Activated CD8-positive, alpha-beta T cell treated with anti-CD3 and anti-CD28 coated beads, Interleukin-2, amount 10 ng/mL, durations not matched to agents 7 days and 5 days (primary cell): ENCODE results near the gene MRTFB. TPM values are rescaled to one million over a fixed set of nuclear protein-coding genes. Genes with fewer than 3 reads are reported as not detected.
"Not testable (repeated sequence)": the region's sequence is repeated elsewhere in the genome, so short reads cannot be mapped to it uniquely, and the experiment has no call there.

Source experiments
- ATAC-seq: fragments of 150-1000 bp; cut with Tn5 transposase; one replicate; pipeline ENCODE4 v1.10.0; 2021; ENCODE audit warnings: moderate library complexity
- CTCF ChIA-PET: fragments of 350-600 bp; sonication (Branson Sonifier 250); formaldehyde crosslinking; loops from one replicate; lab custom pipeline; 2021; ENCODE audit warnings: antibody characterized with exemption; lab: Charles Lee
- POLR2A ChIA-PET: fragments of 350-600 bp; sonication (Branson Sonifier 250); formaldehyde crosslinking; loops from one replicate; lab custom pipeline; 2021; ENCODE audit warnings: antibody characterized with exemption; lab: Charles Lee
- DNase-seq: peaks from one replicate; pipeline ENCODE4 v3.0.0-alpha.2; 2020
- H3K27ac Mint-ChIP-seq: one replicate; pipeline ENCODE4 v1.8.0; 2021; ENCODE audit warnings: mild to moderate bottlenecking, mixed read lengths
- H3K27me3 Mint-ChIP-seq: one replicate; pipeline ENCODE4 v1.8.0; 2021; ENCODE audit warnings: low read depth, mixed read lengths
- H3K36me3 Mint-ChIP-seq: one replicate; pipeline ENCODE4 v1.8.0; 2021; ENCODE audit warnings: low read depth, mixed read lengths
- H3K4me1 Mint-ChIP-seq: one replicate; pipeline ENCODE4 v1.8.0; 2021; ENCODE audit warnings: low read depth, mixed read lengths
- H3K4me3 Mint-ChIP-seq: one replicate; pipeline ENCODE4 v1.8.0; 2021; ENCODE audit warnings: mild to moderate bottlenecking, mixed read lengths
- H3K9me3 Mint-ChIP-seq: one replicate; pipeline ENCODE4 v1.8.0; 2022; ENCODE audit warnings: mixed read lengths; ENCODE audit not compliant: insufficient read depth
- total RNA-seq, 2 experiments: library from RNA; stranded (reverse); gene quantifications; one replicate each; pipeline ENCODE4 v1.2.3, GENCODE V29; 2021

Gene MRTFB
- 10 to 100 TPM; 15.5 to 16.6 TPM for total RNA-seq

- CTCF ChIA-PET: no interaction called here
- ATAC-seq (peak; percentile 91), DNase-seq (peak; percentile 80)
- POLR2A ChIA-PET: no interaction called here
- H3K4me3 Mint-ChIP-seq: peak within 1 kb of the TSS; percentile 83
- peaks cover 6% of the 10 kb centered on the region for H3K27me3 Mint-ChIP-seq
- no peaks in the 10 kb centered on the region for H3K9me3 Mint-ChIP-seq
- peaks cover 17% of the 10 kb centered on the region for H3K4me1 Mint-ChIP-seq
- H3K36me3 Mint-ChIP-seq: peaks cover 2% of the 10 kb centered on the region
- H3K27ac Mint-ChIP-seq: peak within 1 kb of the TSS; percentile 87
These were observed at the start of gene MRTFB for GRCh38 chr16:14070877-14071575. TSS of gene MRTFB (plus strand) at chr16:14071319. CDS start at chr16:14140607, 69,288 bp downstream.

- DNase-seq, H3K27ac Mint-ChIP-seq, H3K36me3 Mint-ChIP-seq, H3K27me3 Mint-ChIP-seq, ATAC-seq, CTCF ChIA-PET, H3K4me1 Mint-ChIP-seq, H3K9me3 Mint-ChIP-seq, POLR2A ChIA-PET, H3K4me3 Mint-ChIP-seq: not testable (repeated sequence)
These were observed 47.6 kb upstream of the MRTFB start for GRCh38 chr16:14023526-14023925.

GRCh38 chr16:14024283-14024682, 46.8 kb upstream of the MRTFB start:
- DNase-seq (no peak), ATAC-seq (no peak)
- Mint-ChIP-seq H3K36me3 (no peaks in the 10 kb centered on the region), H3K4me1 (no peaks in the 10 kb centered on the region), H3K27ac (no peak overlapping the region), H3K4me3 (no peak overlapping the region), H3K9me3 (peaks cover 4% of the 10 kb centered on the region), H3K27me3 (peaks cover 3% of the 10 kb centered on the region)
- CTCF ChIA-PET: no interaction called here
- POLR2A ChIA-PET: no interaction called here

- Mint-ChIP-seq H3K4me1 (no peaks in the 10 kb centered on the region), H3K9me3 (peaks cover 4% of the 10 kb centered on the region), H3K27me3 (peaks cover 3% of the 10 kb centered on the region), H3K27ac (no peak overlapping the region), H3K36me3 (no peaks in the 10 kb centered on the region), H3K4me3 (no peak overlapping the region)
- ChIA-PET CTCF (no interaction called here), POLR2A (no interaction called here)
- ATAC-seq: no peak
- no peak for DNase-seq
These were observed 44.4 kb upstream of the MRTFB start for GRCh38 chr16:14026572-14027285.

GRCh38 chr16:14028202-14028601, 42.9 kb upstream of the MRTFB start:
- Mint-ChIP-seq H3K4me1 (no peaks in the 10 kb centered on the region), H3K27ac (no peak overlapping the region), H3K9me3 (peaks cover 4% of the 10 kb centered on the region), H3K27me3 (peaks cover 3% of the 10 kb centered on the region), H3K4me3 (no peak overlapping the region), H3K36me3 (no peaks in the 10 kb centered on the region)
- ChIA-PET POLR2A (no interaction called here), CTCF (interaction anchor here (1.6 kb wide), 1 partner anchor 105 kb away, joined by 3 read pairs; no protein-coding TSS in a partner anchor)
- ATAC-seq (no peak), DNase-seq (no peak)

GRCh38 chr16:14029658-14030057, 41.5 kb upstream of the MRTFB start:
- H3K27ac Mint-ChIP-seq: no peak overlapping the region
- ATAC-seq: no peak

GRCh38 chr16:14035092-14035491, 36.0 kb upstream of the MRTFB start:
- H3K36me3 Mint-ChIP-seq: no peaks in the 10 kb centered on the region
- POLR2A ChIA-PET: interaction anchor here (0.5 kb wide), 1 partner anchor 244 kb away, joined by 3 read pairs; no protein-coding TSS in a partner anchor
- DNase-seq (no peak), ATAC-seq (no peak)
- no peak overlapping the region for H3K4me3 Mint-ChIP-seq
- no peaks in the 10 kb centered on the region for H3K27me3 Mint-ChIP-seq
- no peaks in the 10 kb centered on the region for H3K4me1 Mint-ChIP-seq
- CTCF ChIA-PET: interaction anchor here (1.0 kb wide), 1 partner anchor 115 kb away, joined by 3 read pairs; the partner anchor contains the start of gene ERCC4
- no peak overlapping the region for H3K27ac Mint-ChIP-seq
- no peaks in the 10 kb centered on the region for H3K9me3 Mint-ChIP-seq

More at GRCh38 chr16:14029658-14030057, 41.5 kb upstream of the MRTFB start:
- no peak for DNase-seq
- H3K36me3 Mint-ChIP-seq: no peaks in the 10 kb centered on the region
- no peak overlapping the region for H3K4me3 Mint-ChIP-seq
- peaks cover 3% of the 10 kb centered on the region for H3K27me3 Mint-ChIP-seq
- ChIA-PET POLR2A (no interaction called here), CTCF (interaction anchor here (1.6 kb wide), 1 partner anchor 106 kb away, joined by 3 read pairs; no protein-coding TSS in a partner anchor)
- peaks cover 4% of the 10 kb centered on the region for H3K9me3 Mint-ChIP-seq
- no peaks in the 10 kb centered on the region for H3K4me1 Mint-ChIP-seq

GRCh38 chr16:14036889-14037288, 34.2 kb upstream of the MRTFB start:
- no peak for DNase-seq
- Mint-ChIP-seq H3K4me1 (no peaks in the 10 kb centered on the region), H3K27ac (no peak overlapping the region), H3K9me3 (no peaks in the 10 kb centered on the region), H3K4me3 (no peak overlapping the region), H3K36me3 (no peaks in the 10 kb centered on the region), H3K27me3 (no peaks in the 10 kb centered on the region)
- CTCF ChIA-PET: no interaction called here
- POLR2A ChIA-PET: no interaction called here
- ATAC-seq: no peak

GRCh38 chr16:14037960-14038359, 33.2 kb upstream of the MRTFB start:
- CTCF ChIA-PET: no interaction called here

GRCh38 chr16:14041164-14041563, 30.0 kb upstream of the MRTFB start:
- ATAC-seq: no peak
- H3K9me3 Mint-ChIP-seq: no peaks in the 10 kb centered on the region
- ChIA-PET CTCF (no interaction called here), POLR2A (no interaction called here)
- no peak for DNase-seq
- H3K27ac Mint-ChIP-seq: no peak overlapping the region
- no peaks in the 10 kb centered on the region for H3K36me3 Mint-ChIP-seq
- no peak overlapping the region for H3K4me3 Mint-ChIP-seq
- no peaks in the 10 kb centered on the region for H3K27me3 Mint-ChIP-seq
- no peaks in the 10 kb centered on the region for H3K4me1 Mint-ChIP-seq

More at GRCh38 chr16:14037960-14038359, 33.2 kb upstream of the MRTFB start:
- Mint-ChIP-seq H3K36me3 (no peaks in the 10 kb centered on the region), H3K4me3 (no peak overlapping the region), H3K4me1 (no peaks in the 10 kb centered on the region), H3K27ac (no peak overlapping the region), H3K27me3 (no peaks in the 10 kb centered on the region), H3K9me3 (no peaks in the 10 kb centered on the region)
- no peak for DNase-seq
- POLR2A ChIA-PET: no interaction called here
- ATAC-seq: no peak

- ATAC-seq (no peak), DNase-seq (no peak)
- Mint-ChIP-seq H3K9me3 (no peaks in the 10 kb centered on the region), H3K4me3 (no peak overlapping the region), H3K27me3 (no peaks in the 10 kb centered on the region), H3K36me3 (no peaks in the 10 kb centered on the region), H3K4me1 (no peaks in the 10 kb centered on the region), H3K27ac (no peak overlapping the region)
- ChIA-PET CTCF (no interaction called here), POLR2A (no interaction called here)
These were observed 28.4 kb upstream of the MRTFB start for GRCh38 chr16:14042706-14043105.

GRCh38 chr16:14043278-14043677, 27.8 kb upstream of the MRTFB start:
- Mint-ChIP-seq H3K9me3 (no peaks in the 10 kb centered on the region), H3K27me3 (no peaks in the 10 kb centered on the region), H3K27ac (no peak overlapping the region), H3K36me3 (no peaks in the 10 kb centered on the region), H3K4me1 (no peaks in the 10 kb centered on the region), H3K4me3 (no peak overlapping the region)
- DNase-seq: no peak
- ChIA-PET CTCF (no interaction called here), POLR2A (no interaction called here)
- ATAC-seq: no peak
